HCEC 1CT (cell line): Measurements from ENCODE around the gene ZNF579.
A peak's percentile ranks its signal among the peaks of the same experiment; 100 is the strongest.

Experiments
- DNase-seq: peaks from one replicate; pipeline ENCODE4 v3.0.0-alpha.2; 2017

The ZNF579 gene

GRCh38 chr19:55580628-55581144 lies at the start of gene ZNF579:
Gene ZNF579 (minus strand): TSS chr19:55580848. CDS start chr19:55579639, 1,209 bp downstream.
- DNase-seq, result peak; percentile 76

- DNase-seq, result no peak
Observed at GRCh38 chr19:55626350-55626749, 45.7 kb upstream of the ZNF579 start.

GRCh38 chr19:55625004-55625326 lies 44.3 kb upstream of the ZNF579 start:
- no peak for DNase-seq

- peak; percentile 86 for DNase-seq
Observed at GRCh38 chr19:55624109-55625003, 43.7 kb upstream of the ZNF579 start, which contains the start of gene ZNF784. Gene ZNF784 (minus strand): TSS chr19:55624566. CDS start chr19:55624561, 5 bp downstream.

GRCh38 chr19:55623561-55623960 lies 42.9 kb upstream of the ZNF579 start:
- no peak for DNase-seq

GRCh38 chr19:55623130-55623529 lies 42.5 kb upstream of the ZNF579 start:
- DNase-seq, result no peak

GRCh38 chr19:55622242-55622969 lies 41.8 kb upstream of the ZNF579 start:
- DNase-seq, result no peak

- no peak for DNase-seq
Observed at GRCh38 chr19:55621673-55622231, 41.1 kb upstream of the ZNF579 start.

GRCh38 chr19:55621205-55621672 lies 40.6 kb upstream of the ZNF579 start:
- no peak for DNase-seq

- DNase-seq, result no peak
Observed at GRCh38 chr19:55620410-55621204, 40.0 kb upstream of the ZNF579 start.

- peak; percentile 18 for DNase-seq
Observed at GRCh38 chr19:55619286-55619685, 38.6 kb upstream of the ZNF579 start.

GRCh38 chr19:55618426-55618825 lies 37.8 kb upstream of the ZNF579 start:
- DNase-seq, result no peak

- DNase-seq, result no peak
Observed at GRCh38 chr19:55617426-55617825, 36.8 kb upstream of the ZNF579 start.

GRCh38 chr19:55616395-55616875 lies 35.8 kb upstream of the ZNF579 start:
- no peak for DNase-seq

- DNase-seq, result no peak
Observed at GRCh38 chr19:55615543-55616394, 35.1 kb upstream of the ZNF579 start.

- DNase-seq, result no peak
Observed at GRCh38 chr19:55614711-55615542, 34.3 kb upstream of the ZNF579 start.

- DNase-seq, result no peak
Observed at GRCh38 chr19:55613930-55614710, 33.5 kb upstream of the ZNF579 start.

GRCh38 chr19:55613396-55613795 lies 32.7 kb upstream of the ZNF579 start:
- DNase-seq, result no peak

GRCh38 chr19:55611983-55612645 lies 31.5 kb upstream of the ZNF579 start:
- no peak for DNase-seq
